ENCODE results near the gene ERFE.

Gene ERFE

GRCh38 chr2:238140040-238140439 is 18.7 kb upstream of the ERFE start:
- DNase-seq: no peak

GRCh38 chr2:238140721-238141540 is 17.8 kb upstream of the ERFE start:
- no peak for DNase-seq

DNA sequence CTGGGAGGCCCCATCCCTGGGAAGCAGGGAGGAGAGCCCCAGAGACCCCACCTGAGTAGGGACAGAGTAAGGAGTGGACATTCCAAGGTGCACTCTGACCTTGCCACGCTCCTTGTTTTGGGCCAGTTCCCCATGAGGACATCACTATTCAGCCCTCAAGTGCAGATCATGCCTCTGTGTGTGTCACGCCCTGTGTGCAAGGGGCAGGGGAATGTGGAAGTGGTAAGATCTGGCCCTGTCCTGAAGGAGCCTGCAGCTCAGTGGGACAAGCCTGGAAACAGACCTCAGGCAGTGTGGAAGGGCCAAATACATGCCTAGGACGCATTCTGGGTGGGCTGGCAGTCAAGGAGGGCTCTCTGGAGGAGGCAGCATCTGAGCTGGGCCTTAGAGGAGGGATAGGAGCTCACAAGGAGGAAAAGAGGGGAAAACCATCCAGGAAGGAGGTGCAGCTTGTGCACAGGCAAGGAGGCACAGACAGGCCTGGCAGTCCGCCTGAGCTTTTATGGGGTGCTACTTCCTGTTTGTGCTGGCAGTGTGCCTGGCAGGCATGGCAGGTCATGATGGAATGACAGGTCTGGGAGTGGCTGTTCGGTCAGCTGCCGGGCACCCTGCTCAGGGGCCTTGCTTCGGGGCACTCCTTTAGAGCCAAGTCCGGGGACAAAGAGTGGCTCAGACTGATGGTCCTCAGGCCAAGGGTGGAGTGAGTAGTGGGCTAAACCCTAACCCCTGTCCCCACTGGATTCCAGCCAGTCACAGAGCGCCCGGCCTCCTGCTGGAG is 17.0 kb upstream of the ERFE start:
- peak; percentile 83 for DNase-seq

DNA sequence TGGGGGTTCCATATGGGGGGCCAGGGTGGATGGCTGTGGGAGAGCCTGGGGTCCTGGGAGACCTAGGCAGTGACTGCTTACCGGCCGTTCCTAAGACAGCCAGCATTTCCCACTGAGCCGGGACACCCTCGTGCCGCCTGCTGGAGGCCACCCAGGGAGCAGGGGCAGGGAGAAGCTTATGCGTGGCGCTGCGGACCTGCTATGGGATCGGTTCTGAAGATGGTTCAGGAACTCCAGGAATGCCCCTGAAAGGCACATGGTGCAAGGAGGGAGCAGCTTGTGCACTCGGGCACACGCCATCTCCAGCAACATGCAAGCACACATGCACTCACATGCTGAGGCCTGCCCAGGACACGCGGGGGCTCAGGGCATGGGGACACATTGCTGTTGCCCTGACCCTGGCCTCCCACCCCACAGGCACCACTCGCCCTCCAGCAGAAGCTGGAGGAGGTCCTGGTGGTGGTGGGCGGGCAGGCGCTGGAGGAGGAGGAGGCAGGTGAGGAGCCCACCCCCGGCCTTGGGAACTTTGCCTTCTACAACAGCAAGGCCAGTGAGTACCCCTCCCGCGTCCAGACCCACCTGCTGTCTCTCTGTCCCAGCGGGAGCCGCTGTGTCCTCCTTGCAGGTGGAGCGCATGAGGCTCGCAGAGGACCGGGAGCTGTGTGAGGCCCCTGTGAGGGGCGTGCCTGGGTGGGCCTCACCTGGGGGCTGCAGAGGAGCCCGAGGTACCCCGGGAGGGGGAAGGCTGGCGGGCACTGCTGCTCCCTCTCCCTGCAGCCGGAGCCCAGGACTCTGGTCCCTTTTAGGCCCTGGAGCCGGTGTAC is 16.2 kb upstream of the ERFE start:
- no peak for DNase-seq

GRCh38 chr2:238143239-238143951 is 15.4 kb upstream of the ERFE start:
- peak; percentile 44 for DNase-seq

GRCh38 chr2:238144262-238144661 is 14.5 kb upstream of the ERFE start:
- no peak for DNase-seq

DNA sequence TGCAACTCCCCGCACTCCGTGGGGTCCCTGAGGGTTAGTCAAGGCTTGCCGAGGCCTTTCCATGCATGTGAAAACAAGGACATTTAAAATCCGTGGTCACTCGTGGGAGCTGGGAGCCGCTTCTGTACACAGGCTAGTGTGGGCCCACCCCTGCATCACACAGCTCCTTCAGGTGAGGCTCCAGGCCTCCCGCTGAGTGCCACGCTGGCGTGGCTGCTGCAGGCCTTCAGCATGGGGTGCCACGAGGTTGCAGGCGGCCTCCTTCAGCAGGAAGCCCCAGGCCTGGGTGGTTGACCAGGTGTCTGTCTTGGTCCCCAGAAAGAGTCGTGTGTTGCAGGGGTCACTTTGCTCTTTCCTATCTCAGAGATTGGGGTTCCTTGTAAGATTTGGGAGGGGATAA is 13.7 kb upstream of the ERFE start:
- DNase-seq: no peak

DNA sequence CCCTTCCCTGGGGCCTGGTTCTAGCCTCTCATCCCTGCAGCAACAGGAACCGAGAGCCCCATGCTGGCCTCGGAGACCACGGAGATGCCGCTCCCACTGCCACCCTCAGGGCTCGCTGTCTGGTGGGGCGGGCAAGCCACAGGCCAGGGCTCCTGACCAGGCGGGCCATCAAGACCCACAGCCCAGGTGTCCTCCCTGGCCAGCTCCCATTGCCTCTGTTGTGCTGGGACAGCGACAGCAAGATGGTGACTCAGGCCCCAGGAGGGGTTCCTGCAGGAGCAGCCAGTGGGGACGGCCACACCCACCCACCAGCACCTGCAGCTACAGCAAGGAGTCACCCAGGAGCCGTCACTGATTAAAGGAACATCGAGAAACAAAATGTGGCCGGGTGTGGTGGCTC is 12.9 kb upstream of the ERFE start:
- DNase-seq: no peak

DNA sequence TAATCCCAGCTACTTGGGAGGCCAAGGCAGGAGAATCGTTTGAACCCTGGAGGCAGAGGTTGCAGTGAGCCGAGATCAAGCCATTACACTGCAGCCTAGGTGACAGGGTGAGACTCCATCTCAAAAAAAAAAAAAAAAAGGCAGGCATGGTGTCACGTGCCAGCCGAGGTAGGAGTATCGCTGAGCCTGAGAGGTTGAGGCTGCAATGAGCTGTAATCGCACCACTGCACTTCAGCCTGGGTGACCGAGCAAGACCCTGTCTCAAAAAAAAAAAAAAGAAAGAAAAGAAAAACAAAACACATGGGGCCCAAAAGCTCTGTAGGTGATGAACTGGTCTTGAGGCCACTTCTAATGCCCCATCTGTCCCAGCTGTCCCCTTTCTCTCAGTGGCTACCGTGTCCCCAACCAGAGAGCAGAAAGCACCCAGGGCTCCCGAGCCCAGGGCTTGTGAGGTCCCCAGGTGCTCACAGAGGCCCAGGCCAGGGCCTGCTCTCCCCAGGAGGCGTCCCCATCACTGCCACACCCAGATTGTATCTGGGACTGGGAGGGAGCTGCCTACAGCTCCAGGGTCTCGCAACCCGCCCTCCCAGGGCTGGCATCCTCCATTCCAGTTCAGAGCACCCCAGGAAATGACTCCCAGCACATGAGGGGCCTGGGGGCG is 11.8 kb upstream of the ERFE start:
- no peak for DNase-seq

GRCh38 chr2:238148981-238149380 is 9.8 kb upstream of the ERFE start:
- DNase-seq: no peak

GRCh38 chr2:238149841-238150572 is 8.8 kb upstream of the ERFE start:
- DNase-seq: no peak

GRCh38 chr2:238150686-238151085 is 8.1 kb upstream of the ERFE start:
- no peak for DNase-seq

DNA sequence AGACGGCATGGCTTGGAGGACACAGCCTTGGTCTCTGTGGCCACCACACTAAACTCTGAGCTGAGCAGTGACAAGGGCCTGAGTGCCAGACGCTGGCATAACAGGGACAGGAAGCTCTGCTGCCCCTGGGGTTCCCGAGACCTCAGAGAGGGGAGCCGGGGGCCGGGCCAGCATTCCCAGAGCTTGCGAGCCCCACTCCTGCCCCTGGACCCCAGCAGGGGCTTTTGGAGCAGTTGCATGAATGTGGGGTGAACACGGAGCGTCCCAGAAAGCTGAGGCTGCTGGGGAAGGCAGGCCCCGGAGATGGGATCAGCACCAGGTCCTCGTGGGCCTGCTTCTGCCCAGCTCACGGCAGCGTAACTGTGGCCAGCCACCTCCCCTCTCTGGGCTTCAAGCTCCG is 7.6 kb upstream of the ERFE start:
- no peak for DNase-seq

- DNase-seq: no peak
These were observed 7.0 kb upstream of the ERFE start for GRCh38 chr2:238151628-238152235.

DNA sequence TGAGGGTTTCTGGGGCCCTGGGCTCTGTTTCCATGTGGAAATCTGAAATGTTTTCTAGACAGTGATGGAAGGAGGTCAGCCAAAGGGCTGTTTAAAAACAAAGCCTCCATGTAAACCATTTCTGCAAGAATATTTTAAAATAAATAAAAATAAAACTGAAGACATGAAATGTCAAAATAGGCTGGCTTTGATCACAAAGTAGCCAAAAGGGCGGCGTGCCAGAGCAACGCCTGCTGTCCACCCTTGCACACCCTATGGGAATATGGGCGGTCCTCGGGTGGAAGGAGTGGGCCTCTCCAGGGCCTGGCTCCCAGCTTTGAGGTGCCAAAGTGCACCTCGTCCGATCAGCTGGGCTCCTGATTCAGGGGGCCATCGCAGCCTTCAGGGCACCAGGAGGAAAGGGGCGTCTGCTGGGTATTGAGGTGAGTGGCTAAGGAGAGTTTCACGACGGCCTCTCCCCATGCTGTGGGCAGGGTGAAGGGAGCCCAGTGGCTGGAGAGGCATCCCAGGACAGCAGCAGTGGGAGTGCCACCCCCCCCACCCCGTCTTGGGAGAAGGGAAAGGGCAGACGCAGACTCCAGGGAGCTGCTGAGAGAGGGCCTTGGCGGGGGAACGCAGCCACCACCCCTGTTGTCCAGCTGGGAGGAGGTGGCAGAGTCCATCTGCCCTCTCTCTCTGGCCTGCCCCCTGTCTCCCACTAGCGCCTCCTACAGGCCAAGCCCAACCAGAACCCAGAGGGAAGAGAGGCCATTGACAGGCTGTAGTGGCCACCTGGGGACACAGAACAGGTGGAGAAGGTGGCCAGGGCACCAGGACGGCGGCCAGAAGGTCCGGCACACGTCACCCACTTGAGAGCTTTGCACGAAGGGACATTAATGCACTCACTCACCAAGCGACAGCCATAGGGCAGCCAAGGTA is 5.7 kb upstream of the ERFE start:
- DNase-seq: no peak

DNA sequence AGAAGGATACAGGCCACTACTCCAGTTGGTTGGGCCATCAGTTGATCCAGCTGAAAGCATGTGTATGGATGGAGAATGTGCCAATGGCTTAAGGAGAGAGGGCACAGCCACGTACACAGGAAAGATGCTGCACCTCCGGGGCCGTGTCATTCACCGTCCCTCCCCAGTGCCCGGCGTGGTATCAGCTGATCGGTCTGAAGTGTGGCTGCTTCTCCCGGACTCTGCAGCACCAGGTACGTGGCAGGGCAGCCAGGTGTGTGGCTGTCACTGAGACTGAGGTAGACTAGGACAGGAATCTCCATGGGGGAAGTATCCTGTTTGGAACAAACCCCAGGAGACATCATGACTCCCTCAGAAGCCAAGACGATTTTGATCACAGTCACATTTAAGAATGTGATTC is 4.2 kb upstream of the ERFE start:
- DNase-seq: no peak

GRCh38 chr2:238155051-238155760 is 3.6 kb upstream of the ERFE start:
- DNase-seq: no peak

DNA sequence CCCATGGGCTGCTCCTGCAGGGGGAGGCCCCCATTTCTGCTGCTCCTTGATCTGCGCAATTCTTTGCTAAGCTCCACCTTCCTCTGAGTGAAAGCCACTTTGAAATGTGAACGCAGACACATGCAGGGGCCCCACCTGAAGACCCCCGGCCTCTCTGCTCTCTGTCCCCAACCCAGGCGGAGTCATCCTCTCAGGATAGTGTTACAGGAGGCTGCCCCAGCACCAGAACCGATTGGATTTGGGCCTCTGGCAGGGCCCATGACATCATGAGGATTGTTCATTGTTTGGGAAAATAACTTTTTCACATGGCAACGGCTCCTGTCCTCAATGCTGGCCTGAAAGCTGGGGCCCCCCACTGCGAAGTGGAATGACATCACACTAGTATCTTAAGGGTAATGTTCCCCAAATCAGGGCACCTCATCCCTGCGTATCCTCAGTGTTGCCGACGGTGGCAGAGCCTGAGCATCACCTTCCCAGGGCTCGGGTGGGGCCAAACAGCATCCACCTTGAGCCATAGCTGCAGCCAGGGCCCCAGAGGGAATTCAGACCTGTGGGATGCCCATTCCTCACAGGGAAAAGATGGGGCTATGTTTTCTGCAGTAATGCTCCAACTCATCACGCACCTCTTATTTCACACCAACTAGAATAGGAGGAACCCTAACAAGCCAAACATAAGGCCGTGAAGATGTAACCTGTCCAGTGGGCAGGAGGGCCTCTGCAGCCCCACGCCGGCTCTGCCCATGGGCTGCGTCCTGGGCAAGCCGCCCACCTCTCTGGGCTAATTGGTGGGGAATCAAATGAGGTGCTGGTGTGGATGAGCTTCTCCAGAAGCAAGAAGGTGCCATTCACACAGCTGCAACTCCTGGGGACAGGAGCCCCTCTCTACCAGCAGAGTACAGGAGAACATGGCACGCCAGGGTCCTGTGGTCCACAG is 2.7 kb upstream of the ERFE start:
- no peak for DNase-seq

All from RPMI8226 (cell line).